ENCODE data around the gene MAVS.
A peak's percentile ranks its signal among the peaks of the same experiment; 100 is the strongest.

DNA sequence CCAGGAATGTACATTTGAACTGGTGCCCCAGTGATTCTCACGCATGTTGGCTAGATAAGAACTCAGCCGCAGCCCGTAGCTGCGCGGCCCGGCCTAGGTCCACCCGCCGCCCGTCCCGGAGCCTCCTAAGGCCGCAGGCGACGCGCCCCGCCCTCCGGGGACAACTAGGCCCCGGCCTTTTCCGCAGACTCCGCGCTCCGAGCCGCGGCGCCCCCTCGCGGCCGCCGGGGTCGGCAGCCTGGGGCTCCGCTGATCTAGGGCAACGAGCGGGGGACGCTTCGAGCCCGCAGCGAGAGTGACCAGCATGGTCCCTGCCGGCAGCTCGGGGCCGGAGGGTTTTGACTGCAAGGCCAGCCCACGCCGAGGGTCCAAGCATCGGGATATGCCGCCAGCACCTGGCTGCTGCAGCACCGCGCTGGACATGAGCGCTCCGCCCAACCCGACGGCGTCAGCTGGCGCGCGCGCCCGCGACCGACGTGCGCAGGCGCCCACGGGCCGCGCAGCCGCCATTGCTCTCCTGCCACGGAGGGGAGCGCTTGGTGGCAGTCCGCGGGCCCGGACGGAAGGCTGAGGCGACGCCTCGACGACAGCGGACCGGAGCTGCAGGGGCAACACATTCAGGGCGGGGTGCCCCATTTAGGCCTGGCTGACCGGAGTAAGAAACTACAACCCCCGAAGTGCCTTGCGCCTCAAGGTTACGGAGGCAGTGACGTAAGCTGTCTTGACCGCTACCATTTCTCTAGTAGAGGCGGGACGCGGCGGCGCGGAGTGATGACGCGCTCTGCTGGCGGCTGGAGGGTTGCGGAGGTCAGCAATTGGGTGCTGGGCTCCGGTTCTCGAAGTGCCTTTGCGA lies 26.4 kb upstream of the MAVS start, which contains the start of gene AP5S1:
- no peak for TF ChIP-seq EP300 (IDR thresholded peaks at IDR 0.05; ENCODE audit: low read depth)
- TF ChIP-seq CTCF (IDR thresholded peaks at IDR 0.05): peak; percentile 96 to 100 (median 99)

All from transverse colon (tissue), 3 donors.